ENCODE measurements around the gene RAPGEF2.

DNA sequence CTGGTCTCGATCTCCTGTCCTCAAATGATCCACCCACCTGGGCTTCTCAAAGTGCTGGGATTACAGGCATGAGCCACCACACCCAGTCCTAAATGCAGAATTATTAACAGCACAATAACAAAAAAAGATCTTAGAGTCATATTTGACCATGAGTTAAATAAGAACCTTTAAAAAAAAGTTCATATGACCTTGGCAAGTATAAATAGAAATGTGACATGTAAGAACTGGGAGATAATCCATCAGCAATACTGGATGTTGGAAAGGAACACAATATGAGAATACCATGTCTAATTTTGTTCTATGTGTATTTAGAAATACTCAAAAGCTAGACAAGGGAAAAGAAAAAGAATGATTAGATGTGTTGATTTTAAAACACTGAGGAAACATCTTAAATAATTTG is 231.6 kb downstream of the RAPGEF2 start:
- TF ChIP-seq, protein P1, sequence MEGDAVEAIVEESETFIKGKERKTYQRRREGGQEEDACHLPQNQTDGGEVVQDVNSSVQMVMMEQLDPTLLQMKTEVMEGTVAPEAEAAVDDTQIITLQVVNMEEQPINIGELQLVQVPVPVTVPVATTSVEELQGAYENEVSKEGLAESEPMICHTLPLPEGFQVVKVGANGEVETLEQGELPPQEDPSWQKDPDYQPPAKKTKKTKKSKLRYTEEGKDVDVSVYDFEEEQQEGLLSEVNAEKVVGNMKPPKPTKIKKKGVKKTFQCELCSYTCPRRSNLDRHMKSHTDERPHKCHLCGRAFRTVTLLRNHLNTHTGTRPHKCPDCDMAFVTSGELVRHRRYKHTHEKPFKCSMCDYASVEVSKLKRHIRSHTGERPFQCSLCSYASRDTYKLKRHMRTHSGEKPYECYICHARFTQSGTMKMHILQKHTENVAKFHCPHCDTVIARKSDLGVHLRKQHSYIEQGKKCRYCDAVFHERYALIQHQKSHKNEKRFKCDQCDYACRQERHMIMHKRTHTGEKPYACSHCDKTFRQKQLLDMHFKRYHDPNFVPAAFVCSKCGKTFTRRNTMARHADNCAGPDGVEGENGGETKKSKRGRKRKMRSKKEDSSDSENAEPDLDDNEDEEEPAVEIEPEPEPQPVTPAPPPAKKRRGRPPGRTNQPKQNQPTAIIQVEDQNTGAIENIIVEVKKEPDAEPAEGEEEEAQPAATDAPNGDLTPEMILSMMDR (IDR thresholded peaks at IDR 0.05) = no peak
- TF ChIP-seq POLR2A (IDR thresholded peaks at IDR 0.05) = no peak
